GM12878 (cell line): ENCODE measurements around the gene BEST3.

Experiments used
- POLR2A ChIP-seq: IDR thresholded peaks from 2 replicates; pipeline ENCODE4 v1.6.1; 2011; ENCODE audit warnings: low read depth, mild to moderate bottlenecking, low read length
- POLR2AphosphoS5 ChIP-seq: IDR thresholded peaks from 2 replicates; pipeline ENCODE4 v1.6.1; 2011; ENCODE audit warnings: mild to moderate bottlenecking, low read length, inconsistent platforms
- SMC3 ChIP-seq: IDR thresholded peaks from 2 replicates; pipeline ENCODE4 v1.6.1; 2011; ENCODE audit warnings: low read length, improper control_type of control experiment, borderline replicate concordance
- ZNF24 ChIP-seq: fragments of 450-650 bp; IDR thresholded peaks from 2 replicates; pipeline ENCODE4 v1.6.1; 2017; ENCODE audit warnings: antibody characterized with exemption, mild to moderate bottlenecking
- TF ChIP-seq, protein P1 (sequence below), 3 experiments: IDR thresholded peaks in 2 of 3; conservative IDR thresholded peaks in 1 of 3; 2 replicates each; pipeline ENCODE4 v1.5.1; 2011; ENCODE audit warnings: low read depth in 3 of 3, low read length in 3 of 3, mild to moderate bottlenecking in 3 of 3, control low read depth in 2 of 3, moderate library complexity in 2 of 3, inconsistent platforms in 1 of 3, mixed read lengths in 1 of 3; ENCODE audit not compliant: control insufficient read depth in 2 of 3, insufficient read depth in 1 of 3; ENCODE audit errors: extremely low read depth in 1 of 3

GRCh38 chr12:69689638-69690037 lies 9.5 kb downstream of the BEST3 start:
- TF ChIP-seq, protein P1, sequence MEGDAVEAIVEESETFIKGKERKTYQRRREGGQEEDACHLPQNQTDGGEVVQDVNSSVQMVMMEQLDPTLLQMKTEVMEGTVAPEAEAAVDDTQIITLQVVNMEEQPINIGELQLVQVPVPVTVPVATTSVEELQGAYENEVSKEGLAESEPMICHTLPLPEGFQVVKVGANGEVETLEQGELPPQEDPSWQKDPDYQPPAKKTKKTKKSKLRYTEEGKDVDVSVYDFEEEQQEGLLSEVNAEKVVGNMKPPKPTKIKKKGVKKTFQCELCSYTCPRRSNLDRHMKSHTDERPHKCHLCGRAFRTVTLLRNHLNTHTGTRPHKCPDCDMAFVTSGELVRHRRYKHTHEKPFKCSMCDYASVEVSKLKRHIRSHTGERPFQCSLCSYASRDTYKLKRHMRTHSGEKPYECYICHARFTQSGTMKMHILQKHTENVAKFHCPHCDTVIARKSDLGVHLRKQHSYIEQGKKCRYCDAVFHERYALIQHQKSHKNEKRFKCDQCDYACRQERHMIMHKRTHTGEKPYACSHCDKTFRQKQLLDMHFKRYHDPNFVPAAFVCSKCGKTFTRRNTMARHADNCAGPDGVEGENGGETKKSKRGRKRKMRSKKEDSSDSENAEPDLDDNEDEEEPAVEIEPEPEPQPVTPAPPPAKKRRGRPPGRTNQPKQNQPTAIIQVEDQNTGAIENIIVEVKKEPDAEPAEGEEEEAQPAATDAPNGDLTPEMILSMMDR (IDR thresholded peaks at IDR 0.05 in 2 of 3, conservative IDR thresholded peaks at IDR 0.05 in 1 of 3; ENCODE audit: control insufficient read depth in 2 of 3, extremely low read depth in 1 of 3, insufficient read depth in 1 of 3, low read depth in 3 of 3, low read length in 3 of 3) = no peak
- TF ChIP-seq SMC3 = no peak
- TF ChIP-seq POLR2AphosphoS5 = no peak
- TF ChIP-seq ZNF24 = no peak
- TF ChIP-seq POLR2A = no peak
